Activated naive CD8-positive, alpha-beta T cell treated with anti-CD3 and anti-CD28 coated beads, Interleukin-2, amount 50 U/mL, for 24 hours (primary cell): Measurements from ENCODE around the gene SGSH.
A peak's percentile ranks its signal among the peaks of the same experiment; 100 is the strongest.

Experiments
- ATAC-seq: fragments of 150-1000 bp; cut with Tn5 transposase; one replicate; pipeline ENCODE4 v1.10.0; 2021
- DNase-seq: peaks from one replicate; pipeline ENCODE4 v3.0.0; 2021
- H3K27ac Mint-ChIP-seq: one replicate; pipeline ENCODE4 v1.8.0; 2021; ENCODE audit warnings: mild to moderate bottlenecking, mixed read lengths
- H3K27me3 Mint-ChIP-seq: one replicate; pipeline ENCODE4 v1.8.0; 2021; ENCODE audit warnings: mixed read lengths
- H3K36me3 Mint-ChIP-seq: one replicate; pipeline ENCODE4 v1.8.0; 2021; ENCODE audit warnings: low read depth, mixed read lengths
- H3K4me1 Mint-ChIP-seq: one replicate; pipeline ENCODE4 v1.8.0; 2021; ENCODE audit warnings: mixed read lengths
- H3K4me3 Mint-ChIP-seq: one replicate; pipeline ENCODE4 v1.8.0; 2021; ENCODE audit warnings: mild to moderate bottlenecking, moderate library complexity, mixed read lengths
- H3K9me3 Mint-ChIP-seq: one replicate; pipeline ENCODE4 v1.8.0; 2021; ENCODE audit warnings: mixed read lengths

The SGSH gene

DNA sequence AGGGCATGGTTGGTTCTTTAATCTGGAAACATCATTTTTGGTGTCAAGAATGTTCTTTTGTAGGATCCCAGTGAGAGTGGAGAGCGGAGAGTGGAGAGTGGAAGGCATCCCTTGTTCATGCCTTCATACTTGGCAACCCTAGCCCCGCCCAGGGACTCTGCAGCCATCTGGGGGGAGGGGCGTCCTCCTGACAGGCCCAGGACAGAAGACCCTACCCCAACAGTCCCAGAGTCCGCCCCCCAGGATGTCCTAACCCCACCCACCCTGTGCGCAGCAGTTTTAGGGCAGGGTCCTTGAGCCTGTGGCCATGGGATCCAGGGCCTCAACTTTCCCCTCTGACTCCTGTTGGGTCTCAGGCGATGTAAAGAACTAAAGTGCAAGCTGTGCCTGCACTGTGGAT lies 4.5 kb upstream of the SGSH start:
- ATAC-seq (no peak), DNase-seq (no peak)
- H3K4me1 Mint-ChIP-seq, result peaks cover 11% of the 10 kb centered on the region
- H3K36me3 Mint-ChIP-seq, result no peaks in the 10 kb centered on the region
- H3K9me3 Mint-ChIP-seq, result no peaks in the 10 kb centered on the region
- H3K27me3 Mint-ChIP-seq, result peaks cover 3% of the 10 kb centered on the region
- H3K4me3 Mint-ChIP-seq, result no peak overlapping the region
- no peak overlapping the region for H3K27ac Mint-ChIP-seq

- H3K4me3 Mint-ChIP-seq, result no peak overlapping the region
- H3K4me1 Mint-ChIP-seq, result peaks cover 18% of the 10 kb centered on the region
- no peak for DNase-seq
- no peaks in the 10 kb centered on the region for H3K9me3 Mint-ChIP-seq
- H3K27ac Mint-ChIP-seq, result peak overlapping the region; percentile 59
- no peaks in the 10 kb centered on the region for H3K36me3 Mint-ChIP-seq
- ATAC-seq, result no peak
- H3K27me3 Mint-ChIP-seq, result peaks cover 3% of the 10 kb centered on the region
These were observed 3.8 kb upstream of the SGSH start for GRCh38 chr17:80223838-80224497.

DNA sequence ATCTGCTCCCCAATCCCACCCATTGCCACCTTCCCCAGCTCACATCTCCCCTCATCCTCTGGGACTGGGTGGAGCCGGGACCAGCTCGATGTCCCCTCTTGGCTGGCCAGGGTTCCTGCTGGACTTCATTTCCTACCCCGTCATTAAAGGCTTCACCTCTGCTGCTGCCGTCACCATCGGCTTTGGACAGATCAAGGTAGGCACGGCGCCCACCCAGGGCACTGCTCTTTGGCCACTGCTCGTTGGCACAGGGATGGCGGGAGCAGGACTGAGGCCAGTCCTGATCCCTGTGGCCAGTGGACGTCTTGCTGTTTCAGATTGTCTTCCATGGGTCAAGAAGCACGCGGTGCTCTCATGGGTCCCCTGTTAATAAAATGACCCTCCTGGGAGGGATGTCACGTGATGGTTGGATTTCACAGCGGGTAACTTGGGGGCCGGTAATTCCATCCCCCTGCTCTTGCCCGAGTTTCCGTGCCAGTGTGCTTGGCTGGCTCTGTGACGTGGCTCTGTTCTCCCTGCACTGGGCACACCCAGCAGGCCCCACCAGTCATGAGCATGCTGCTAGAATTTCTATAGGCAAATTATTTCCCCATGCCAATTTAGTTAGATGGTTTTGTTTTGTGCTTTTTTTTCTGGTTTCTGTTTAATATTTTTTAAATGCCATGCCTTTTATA lies 3.1 kb upstream of the SGSH start:
- Mint-ChIP-seq H3K27ac (no peak overlapping the region), H3K4me1 (peaks cover 25% of the 10 kb centered on the region), H3K9me3 (no peaks in the 10 kb centered on the region), H3K4me3 (no peak overlapping the region), H3K36me3 (no peaks in the 10 kb centered on the region), H3K27me3 (peaks cover 3% of the 10 kb centered on the region)
- no peak for DNase-seq
- no peak for ATAC-seq

- Mint-ChIP-seq H3K9me3 (no peaks in the 10 kb centered on the region), H3K4me3 (no peak overlapping the region), H3K4me1 (peaks cover 28% of the 10 kb centered on the region), H3K27ac (no peak overlapping the region), H3K36me3 (peaks cover 2% of the 10 kb centered on the region), H3K27me3 (peaks cover 3% of the 10 kb centered on the region)
- ATAC-seq (no peak), DNase-seq (no peak)
These were observed 2.4 kb upstream of the SGSH start for GRCh38 chr17:80222376-80223141.

- no peak overlapping the region for H3K27ac Mint-ChIP-seq
These were observed 1.4 kb upstream of the SGSH start for GRCh38 chr17:80221351-80222105.

DNA sequence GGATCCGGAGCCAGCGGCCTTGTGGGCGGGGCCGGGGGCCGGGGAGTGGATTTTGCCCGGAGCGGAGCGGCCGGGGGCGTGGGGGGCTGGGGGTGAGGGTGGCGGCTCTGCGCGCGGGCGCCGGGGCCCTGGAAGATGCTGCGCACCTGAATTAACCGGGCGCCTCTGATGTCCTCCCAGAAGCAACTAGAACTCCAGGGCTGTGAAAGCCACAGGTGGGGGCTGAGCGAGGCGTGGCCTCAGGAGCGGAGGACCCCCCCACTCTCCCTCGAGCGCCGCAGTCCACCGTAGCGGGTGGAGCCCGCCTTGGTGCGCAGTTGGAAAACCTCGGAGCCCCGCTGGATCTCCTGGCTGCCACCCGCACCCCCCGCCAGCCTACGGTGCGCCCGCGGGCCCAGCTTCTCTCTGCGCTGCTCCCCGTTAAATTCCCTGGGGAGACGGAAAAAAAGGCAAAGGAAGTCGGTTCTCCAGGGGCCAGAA lies 643 bp upstream of the SGSH start:
- no peak for ATAC-seq

More at GRCh38 chr17:80221351-80222105, 1.4 kb upstream of the SGSH start:
- Mint-ChIP-seq H3K9me3 (no peaks in the 10 kb centered on the region), H3K4me3 (peak overlapping the region; percentile 74), H3K27me3 (peaks cover 3% of the 10 kb centered on the region), H3K36me3 (peaks cover 6% of the 10 kb centered on the region), H3K4me1 (peaks cover 30% of the 10 kb centered on the region)
- ATAC-seq (no peak), DNase-seq (no peak)

DNA sequence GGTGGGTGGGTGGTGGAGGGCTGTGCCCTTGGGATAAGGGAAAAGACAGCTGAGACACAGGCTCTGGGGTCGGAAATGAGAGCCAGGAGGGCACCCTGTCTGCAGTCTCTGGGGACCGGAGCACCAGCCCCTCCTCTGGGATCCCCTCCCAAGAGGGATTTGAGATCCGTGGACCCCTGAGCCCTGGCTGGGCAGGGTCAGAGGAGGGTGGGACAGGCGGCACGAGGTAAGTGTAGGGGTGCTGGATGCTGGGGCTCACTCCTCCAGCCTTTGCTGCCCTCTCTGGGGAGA lies 425 bp downstream of the SGSH start:
- peaks cover 33% of the 10 kb centered on the region for H3K4me1 Mint-ChIP-seq
- DNase-seq (no peak), ATAC-seq (peak; percentile 13)
- peak overlapping the region; percentile 84 for H3K4me3 Mint-ChIP-seq
- H3K27ac Mint-ChIP-seq, result peak overlapping the region; percentile 89
- H3K27me3 Mint-ChIP-seq, result peaks cover 3% of the 10 kb centered on the region
- H3K36me3 Mint-ChIP-seq, result peaks cover 11% of the 10 kb centered on the region
- no peaks in the 10 kb centered on the region for H3K9me3 Mint-ChIP-seq

More for the DNA sequence above, 643 bp upstream of the SGSH start:
- H3K36me3 Mint-ChIP-seq, result peaks cover 9% of the 10 kb centered on the region
- no peak overlapping the region for H3K27ac Mint-ChIP-seq
- peak overlapping the region; percentile 74 for H3K4me3 Mint-ChIP-seq
- H3K4me1 Mint-ChIP-seq, result peaks cover 33% of the 10 kb centered on the region
- peaks cover 3% of the 10 kb centered on the region for H3K27me3 Mint-ChIP-seq
- H3K9me3 Mint-ChIP-seq, result no peaks in the 10 kb centered on the region
- DNase-seq, result no peak

- peak overlapping the region; percentile 84 for H3K4me3 Mint-ChIP-seq
- H3K4me1 Mint-ChIP-seq, result peaks cover 31% of the 10 kb centered on the region
- peak overlapping the region; percentile 89 for H3K27ac Mint-ChIP-seq
- H3K9me3 Mint-ChIP-seq, result no peaks in the 10 kb centered on the region
- H3K27me3 Mint-ChIP-seq, result peaks cover 3% of the 10 kb centered on the region
- peak; percentile 94 for DNase-seq
- peak; percentile 89 for ATAC-seq
- peaks cover 11% of the 10 kb centered on the region for H3K36me3 Mint-ChIP-seq
These were observed 945 bp downstream of the SGSH start for GRCh38 chr17:80219013-80219762.

DNA sequence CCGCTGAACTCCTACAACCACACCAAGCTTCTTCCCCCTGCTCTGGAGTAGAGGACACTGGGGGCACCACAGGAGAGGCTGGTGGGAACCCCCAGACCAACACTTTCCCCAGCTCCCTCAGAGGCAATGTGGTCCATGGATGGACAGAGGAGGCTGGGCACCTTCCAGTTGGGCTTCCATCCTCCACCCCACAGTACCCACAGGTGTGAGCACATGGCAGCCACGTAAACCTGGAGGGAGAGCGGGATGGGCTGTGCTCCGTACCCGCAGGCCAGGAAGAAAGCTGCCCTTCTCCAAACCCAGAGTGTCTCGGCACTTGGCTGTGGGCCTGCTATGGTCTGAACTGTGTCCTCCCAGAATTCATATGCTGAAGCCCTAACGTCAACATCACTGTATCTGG lies 1.7 kb downstream of the SGSH start:
- no peaks in the 10 kb centered on the region for H3K27me3 Mint-ChIP-seq
- peaks cover 11% of the 10 kb centered on the region for H3K36me3 Mint-ChIP-seq
- H3K4me1 Mint-ChIP-seq, result peaks cover 26% of the 10 kb centered on the region
- no peak overlapping the region for H3K27ac Mint-ChIP-seq
- DNase-seq (no peak), ATAC-seq (no peak)
- no peaks in the 10 kb centered on the region for H3K9me3 Mint-ChIP-seq
- peak overlapping the region; percentile 84 for H3K4me3 Mint-ChIP-seq

DNA sequence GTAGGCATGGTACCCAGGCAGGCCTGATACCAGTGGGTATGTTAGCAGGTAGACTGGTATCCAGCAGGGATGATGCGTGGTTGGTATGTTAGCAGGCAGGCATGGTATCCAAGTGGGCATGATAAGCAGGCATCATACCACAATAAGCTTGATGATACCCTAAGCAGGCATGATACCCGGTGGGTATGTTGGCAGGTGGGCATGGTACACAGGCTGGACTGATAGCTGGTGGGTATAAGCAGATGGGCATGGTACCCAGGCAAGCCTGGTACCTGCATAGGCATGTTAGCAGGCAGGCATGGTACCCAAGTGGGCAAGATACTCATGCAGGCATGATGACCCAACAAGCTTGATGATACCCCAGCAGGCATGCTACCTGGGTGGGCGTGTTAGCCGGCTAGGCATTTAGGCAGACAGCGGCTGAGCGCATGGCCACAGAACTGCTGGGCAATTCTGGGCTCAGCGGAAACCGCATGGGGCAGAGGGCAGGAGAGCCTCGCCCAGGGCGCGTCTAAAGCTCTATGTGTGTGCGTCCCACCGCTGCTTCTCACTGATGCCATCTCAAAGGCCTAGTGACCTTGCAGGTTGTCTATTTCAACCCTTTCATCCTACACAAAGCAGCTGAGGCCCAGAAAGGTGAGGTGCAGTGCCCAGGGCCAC lies 2.3 kb downstream of the SGSH start:
- H3K27me3 Mint-ChIP-seq, result no peaks in the 10 kb centered on the region
- no peaks in the 10 kb centered on the region for H3K9me3 Mint-ChIP-seq
- H3K4me1 Mint-ChIP-seq, result peaks cover 28% of the 10 kb centered on the region
- DNase-seq (no peak), ATAC-seq (no peak)
- no peak overlapping the region for H3K4me3 Mint-ChIP-seq
- H3K36me3 Mint-ChIP-seq, result peaks cover 11% of the 10 kb centered on the region
- H3K27ac Mint-ChIP-seq, result peak overlapping the region; percentile 22

GRCh38 chr17:80216473-80217456 lies 3.4 kb downstream of the SGSH start:
- Mint-ChIP-seq H3K27me3 (no peaks in the 10 kb centered on the region), H3K4me1 (peaks cover 28% of the 10 kb centered on the region), H3K4me3 (no peak overlapping the region), H3K9me3 (no peaks in the 10 kb centered on the region), H3K27ac (no peak overlapping the region), H3K36me3 (peaks cover 11% of the 10 kb centered on the region)
- ATAC-seq (no peak), DNase-seq (no peak)

DNA sequence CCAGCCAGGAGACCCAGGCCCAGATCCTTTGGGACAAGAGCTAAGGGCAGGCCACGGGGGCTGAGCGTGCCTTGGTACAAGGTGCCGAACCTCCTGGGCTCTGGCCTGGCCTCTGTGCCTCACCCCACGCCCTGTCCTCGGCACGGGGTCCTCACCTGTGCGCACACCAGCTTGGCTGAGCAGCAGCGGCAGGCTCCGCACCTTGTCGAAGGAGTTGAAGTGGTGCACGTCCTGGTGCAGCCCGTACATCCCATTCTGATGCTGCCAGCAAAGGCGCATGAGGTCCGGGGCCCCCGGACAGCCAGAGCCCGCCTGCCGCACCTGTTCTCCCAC lies 5.3 kb downstream of the SGSH start:
- no peak for ATAC-seq
- Mint-ChIP-seq H3K4me3 (no peak overlapping the region), H3K36me3 (peaks cover 11% of the 10 kb centered on the region), H3K27me3 (no peaks in the 10 kb centered on the region), H3K27ac (no peak overlapping the region), H3K9me3 (no peaks in the 10 kb centered on the region), H3K4me1 (peaks cover 25% of the 10 kb centered on the region)
- no peak for DNase-seq
